ENCODE measurements around the gene UGT2A2. TPM values are rescaled to one million over a fixed set of nuclear protein-coding genes. Genes with fewer than 3 reads are reported as not detected.

UGT2A2 gene
- total RNA-seq, 4 donors from 2014 or later = not detected

DNA sequence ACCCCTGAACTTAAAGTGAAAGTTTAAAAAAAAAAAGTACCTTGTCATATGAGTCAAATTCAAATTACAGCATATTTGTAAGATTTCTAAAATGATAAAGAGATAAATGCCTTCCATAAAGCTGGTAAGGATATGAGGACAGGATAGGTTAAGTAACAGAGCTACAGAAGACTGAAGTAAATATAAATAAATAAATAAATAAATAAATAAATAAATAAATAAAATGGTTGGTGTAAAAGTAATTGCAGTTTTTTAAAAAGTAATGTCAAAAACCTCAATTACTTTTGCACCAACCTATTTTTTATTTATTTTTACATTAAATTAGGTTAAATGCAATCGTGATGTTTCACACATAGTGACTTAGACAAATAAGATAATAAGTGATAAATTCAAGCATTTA, 62.2 kb downstream of the UGT2A2 start:
- no peak for ATAC-seq (ENCODE audit: low FRiP score)
- TF ChIP-seq, protein P1, sequence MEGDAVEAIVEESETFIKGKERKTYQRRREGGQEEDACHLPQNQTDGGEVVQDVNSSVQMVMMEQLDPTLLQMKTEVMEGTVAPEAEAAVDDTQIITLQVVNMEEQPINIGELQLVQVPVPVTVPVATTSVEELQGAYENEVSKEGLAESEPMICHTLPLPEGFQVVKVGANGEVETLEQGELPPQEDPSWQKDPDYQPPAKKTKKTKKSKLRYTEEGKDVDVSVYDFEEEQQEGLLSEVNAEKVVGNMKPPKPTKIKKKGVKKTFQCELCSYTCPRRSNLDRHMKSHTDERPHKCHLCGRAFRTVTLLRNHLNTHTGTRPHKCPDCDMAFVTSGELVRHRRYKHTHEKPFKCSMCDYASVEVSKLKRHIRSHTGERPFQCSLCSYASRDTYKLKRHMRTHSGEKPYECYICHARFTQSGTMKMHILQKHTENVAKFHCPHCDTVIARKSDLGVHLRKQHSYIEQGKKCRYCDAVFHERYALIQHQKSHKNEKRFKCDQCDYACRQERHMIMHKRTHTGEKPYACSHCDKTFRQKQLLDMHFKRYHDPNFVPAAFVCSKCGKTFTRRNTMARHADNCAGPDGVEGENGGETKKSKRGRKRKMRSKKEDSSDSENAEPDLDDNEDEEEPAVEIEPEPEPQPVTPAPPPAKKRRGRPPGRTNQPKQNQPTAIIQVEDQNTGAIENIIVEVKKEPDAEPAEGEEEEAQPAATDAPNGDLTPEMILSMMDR (IDR thresholded peaks at IDR 0.05) = no peak
- no peak for DNase-seq (ENCODE audit: low spot score)

DNA sequence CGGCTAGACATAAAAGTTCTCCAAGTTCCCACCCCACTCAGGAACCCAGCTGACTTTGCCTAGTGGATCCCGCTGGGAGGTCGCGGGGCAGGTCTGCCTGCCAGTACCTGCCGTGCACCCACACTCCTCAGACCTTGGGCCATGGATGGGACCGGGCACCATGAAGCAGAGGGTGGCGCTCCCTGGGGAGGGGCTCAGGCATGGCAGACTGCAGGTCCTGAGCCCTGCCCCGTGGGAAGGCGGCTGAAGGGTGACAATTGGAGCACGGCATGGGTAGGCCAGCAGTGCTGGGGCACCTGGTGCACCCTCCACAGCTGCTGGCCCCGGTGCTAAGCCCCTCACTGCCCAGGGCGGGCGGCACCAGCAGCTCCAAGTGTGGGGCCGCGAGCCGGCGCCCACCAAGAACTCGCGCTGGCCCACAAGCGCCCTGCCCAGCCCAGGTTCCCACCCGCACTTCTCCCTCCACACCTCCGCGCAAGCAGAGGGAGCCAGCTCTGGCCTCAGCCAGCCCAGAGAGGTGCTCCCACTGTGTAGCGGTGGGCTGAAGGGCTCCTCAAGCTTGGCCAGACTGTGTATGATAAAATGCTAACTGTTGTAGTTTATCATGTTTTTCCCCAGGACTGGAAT, 63.1 kb downstream of the UGT2A2 start:
- TF ChIP-seq, protein P1 (IDR thresholded peaks at IDR 0.05) = no peak
- DNase-seq (ENCODE audit: low spot score) (no peak), ATAC-seq (ENCODE audit: low FRiP score) (no peak)

DNA sequence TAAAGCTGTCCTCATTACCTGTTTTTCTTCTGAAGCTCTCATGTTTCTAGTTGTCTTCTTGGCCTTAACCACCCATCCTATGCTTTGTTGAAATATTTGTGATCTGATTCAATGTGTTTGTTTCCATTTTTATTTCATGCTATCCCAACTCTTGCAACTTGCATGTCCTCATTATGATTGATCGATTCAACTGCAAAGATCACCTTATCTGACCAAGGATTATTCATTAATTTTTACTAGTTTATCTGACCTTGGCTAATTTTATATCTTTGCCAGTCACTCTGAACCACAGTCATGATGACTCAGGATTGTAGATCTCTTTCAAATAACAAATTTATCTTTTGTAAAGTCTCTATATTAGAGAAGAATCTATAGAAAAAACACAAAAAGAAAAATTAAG, 70.7 kb downstream of the UGT2A2 start:
- ATAC-seq (ENCODE audit: low FRiP score) = no peak
- TF ChIP-seq, protein P1 (IDR thresholded peaks at IDR 0.05) = no peak
- DNase-seq (ENCODE audit: low spot score) = no peak

DNA sequence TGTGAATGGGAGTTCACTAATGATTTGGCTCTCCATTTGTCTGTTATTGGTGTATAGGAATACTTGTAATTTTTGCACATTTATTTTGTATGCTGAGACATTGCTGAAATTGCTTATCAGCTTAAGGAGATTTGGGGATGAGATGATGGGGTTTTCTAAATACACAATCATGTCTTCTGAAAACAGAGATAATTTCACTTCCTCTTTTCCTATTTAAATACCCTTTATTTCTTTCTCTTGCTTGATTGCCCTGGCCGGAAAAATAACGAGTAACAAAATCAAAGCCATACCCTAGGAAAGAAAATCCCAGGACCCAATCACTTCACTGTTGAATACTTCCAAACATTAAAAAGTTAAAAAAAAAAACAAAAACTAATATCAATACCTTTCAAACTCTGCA, 76.0 kb downstream of the UGT2A2 start:
- ATAC-seq (ENCODE audit: low FRiP score) (no peak), DNase-seq (ENCODE audit: low spot score) (no peak)
- TF ChIP-seq, protein P1 (IDR thresholded peaks at IDR 0.05) = no peak

DNA sequence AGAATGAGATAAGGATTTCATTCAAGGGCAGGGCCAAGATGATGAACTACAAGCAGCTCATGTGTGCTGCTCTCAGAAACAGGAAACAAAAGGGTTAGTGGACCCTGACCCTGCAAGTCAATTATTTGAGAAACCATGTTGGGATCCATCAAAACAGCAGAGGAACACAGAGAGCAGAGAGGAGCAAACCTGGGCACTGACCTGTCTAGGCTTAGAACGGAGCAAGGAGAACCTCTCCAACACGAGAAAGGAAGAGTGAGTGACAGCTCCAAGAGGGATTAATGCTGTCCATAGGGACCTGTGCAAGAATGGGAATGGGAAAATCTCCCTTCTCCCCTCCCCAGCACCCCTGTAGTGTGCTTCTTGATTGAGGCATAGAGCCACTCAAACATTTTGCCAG, 89.8 kb downstream of the UGT2A2 start:
- DNase-seq (ENCODE audit: low spot score) (no peak), ATAC-seq (ENCODE audit: low FRiP score) (no peak)
- TF ChIP-seq, protein P1 (IDR thresholded peaks at IDR 0.05) = no peak

DNA sequence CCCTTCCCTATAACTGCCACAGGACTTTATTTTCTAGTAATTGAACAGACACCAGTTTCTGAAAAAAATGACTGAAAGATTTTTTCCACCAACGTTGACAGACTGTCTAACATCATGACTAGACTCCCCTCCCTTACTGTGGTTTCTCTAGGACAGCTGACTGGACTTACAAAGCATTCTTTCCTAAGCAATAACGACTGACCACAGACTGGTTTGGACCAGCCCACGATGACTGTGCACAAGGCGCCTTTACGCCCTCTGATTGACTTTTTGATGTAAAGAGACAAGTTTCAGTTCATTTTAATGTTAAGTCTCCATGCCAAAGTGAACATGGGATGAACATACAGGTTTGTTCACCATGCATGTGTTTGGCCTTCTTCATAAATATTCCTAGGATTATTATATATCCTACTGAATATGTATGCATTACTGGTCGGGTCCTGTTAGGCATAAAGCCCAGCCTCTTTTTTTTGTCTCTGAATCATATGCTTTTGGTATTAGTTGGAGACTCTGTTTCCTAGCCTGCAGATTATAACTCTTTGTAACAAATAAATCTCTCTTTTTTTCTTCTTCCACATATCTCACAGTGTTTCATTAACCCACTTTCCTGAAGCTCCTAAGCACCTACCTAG, 93.2 kb downstream of the UGT2A2 start:
- no peak for ATAC-seq (ENCODE audit: low FRiP score)
- TF ChIP-seq, protein P1 (IDR thresholded peaks at IDR 0.05) = no peak
- DNase-seq (ENCODE audit: low spot score) = no peak

Small RNA genes lying within 50 kb of the gene (small RNA-seq; reads per million reads assigned to genes)
- gene UGT2A2 = not detected

Other genes starting within 250 kb of the UGT2A2 start
- gene UGT2B4, start 143.7 kb downstream of the UGT2A2 start, total RNA-seq = 1 to 10 TPM in 1 of 4 donors, not detected in 3; 1.1 TPM
- gene UGT2A1, start 13.6 kb upstream of the UGT2A2 start, total RNA-seq = not detected
- 10 to 100 TPM in 1 of 4 donors, 1 to 10 TPM in 3; 1.0 to 14.0 (median 3.1) TPM for gene SULT1B1, start 121.0 kb upstream of the UGT2A2 start, total RNA-seq
- not detected for gene SULT1E1, start 220.5 kb upstream of the UGT2A2 start, total RNA-seq

All from omental fat pad (tissue), 4 donors.